ENCODE data around the gene SH2D4B.

DNA sequence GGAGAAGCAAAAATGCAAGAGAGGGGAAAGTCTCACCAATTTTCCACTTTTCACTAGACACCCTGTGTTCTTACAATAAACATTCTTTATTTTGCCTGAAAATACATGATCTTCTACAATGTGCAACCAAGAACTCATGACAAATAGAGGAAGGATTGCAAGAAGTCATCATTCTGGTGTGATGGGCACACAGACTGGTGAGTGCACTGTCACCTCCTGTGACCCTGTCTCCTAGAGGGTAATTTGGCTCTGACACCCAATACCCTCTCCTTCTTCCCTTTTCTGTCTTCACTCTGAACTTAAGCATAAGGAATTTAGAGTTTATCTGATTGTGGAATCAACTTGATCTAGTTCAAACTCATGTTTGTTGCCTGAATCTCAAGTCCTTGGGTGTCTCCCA is 153.7 kb downstream of the SH2D4B start:
- TF ChIP-seq YY1 (IDR thresholded peaks at IDR 0.05; ENCODE audit: insufficient read depth, insufficient read length) (no peak), ZNF274 (IDR thresholded peaks at IDR 0.05; ENCODE audit: low read depth, low read length) (no peak), SUZ12 (IDR thresholded peaks at IDR 0.05; ENCODE audit: extremely low read depth, insufficient read depth, insufficient read length) (no peak)
